Liver (tissue), 9 donors: ENCODE data around the gene GATA6. TPM values are rescaled to one million over a fixed set of nuclear protein-coding genes. Genes with fewer than 3 reads are reported as not detected.
A peak's percentile ranks its signal among the peaks of the same experiment; 100 is the strongest.

ENCODE experiments used
- DNase-seq: peaks from one replicate; pipeline ENCODE4 v3.0.0-alpha.2; 2017; ENCODE audit warnings: low spot score
- H3K27ac ChIP-seq, 2 donors: one replicate each; pipeline ENCODE4 v1.7.0; 2013; ENCODE audit warnings: inconsistent platforms in 2 of 2, low read length in 2 of 2, control low read depth in 1 of 2, low read depth in 1 of 2, mild to moderate bottlenecking in 1 of 2
- H3K27me3 ChIP-seq, 4 donors: one replicate each; pipeline versions ENCODE4 v1.6.1 to v1.7.0; 2013; ENCODE audit warnings: low read length in 3 of 4, inconsistent platforms in 1 of 4, mild to moderate bottlenecking in 1 of 4, moderate library complexity in 1 of 4; ENCODE audit not compliant: control insufficient read depth in 4 of 4, insufficient read depth in 4 of 4
- H3K36me3 ChIP-seq, 4 donors: one replicate each; pipeline versions ENCODE4 v1.6.1 to v1.7.0; 2013; ENCODE audit warnings: low read length in 3 of 4, mild to moderate bottlenecking in 3 of 4, low read depth in 1 of 4, moderate library complexity in 1 of 4; ENCODE audit not compliant: control insufficient read depth in 4 of 4, insufficient read depth in 3 of 4
- H3K4me1 ChIP-seq, 4 donors: one replicate each; pipeline versions ENCODE4 v1.6.1 to v1.7.0; 2013; ENCODE audit warnings: low read length in 3 of 4, mild to moderate bottlenecking in 3 of 4, moderate library complexity in 1 of 4; ENCODE audit not compliant: control insufficient read depth in 4 of 4, insufficient read depth in 4 of 4
- H3K4me3 ChIP-seq, 3 donors: one replicate each; pipeline versions ENCODE4 v1.6.1 to v1.7.0; 2013; ENCODE audit warnings: low read length in 3 of 3, control low read depth in 1 of 3, low read depth in 1 of 3, mild to moderate bottlenecking in 1 of 3
- H3K9ac ChIP-seq, 2 donors: one replicate each; pipeline ENCODE4 v1.7.0; 2013; ENCODE audit warnings: low read length in 2 of 2, mild to moderate bottlenecking in 2 of 2, moderate library complexity in 2 of 2, control low read depth in 1 of 2, low read depth in 1 of 2
- H3K9me3 ChIP-seq, 4 donors: one replicate each; pipeline versions ENCODE4 v1.6.1 to v1.7.0; 2013; ENCODE audit warnings: low read length in 3 of 4; ENCODE audit not compliant: control insufficient read depth in 4 of 4
- FOXA2 ChIP-seq: IDR thresholded peaks from 2 replicates; pipeline ENCODE4 v1.6.1; 2016; ENCODE audit warnings: antibody characterized with exemption
- GABPA ChIP-seq, 2 donors: IDR thresholded peaks in 1 of 2; conservative IDR thresholded peaks in 1 of 2; 2 replicates each; pipeline ENCODE4 v1.6.1; 2016; ENCODE audit warnings: antibody characterized with exemption in 2 of 2, mild to moderate bottlenecking in 1 of 2, moderate library complexity in 1 of 2
- HNF4G ChIP-seq: IDR thresholded peaks from 2 replicates; pipeline ENCODE4 v1.6.1; 2016; ENCODE audit warnings: antibody characterized with exemption
- JUND ChIP-seq, 2 donors: IDR thresholded peaks; 2 replicates each; pipeline ENCODE4 v1.6.1; 2016; ENCODE audit warnings: antibody characterized with exemption in 2 of 2
- NR2F2 ChIP-seq: IDR thresholded peaks from 2 replicates; pipeline ENCODE4 v1.6.1; 2016; ENCODE audit warnings: antibody characterized with exemption
- RAD21 ChIP-seq, 2 donors: IDR thresholded peaks; 2 replicates each; pipeline ENCODE4 v1.6.1; 2016; ENCODE audit warnings: antibody characterized with exemption in 2 of 2, mild to moderate bottlenecking in 2 of 2
- RXRA ChIP-seq, 2 donors: IDR thresholded peaks; 2 replicates each; pipeline ENCODE4 v1.6.1; 2017 to 2018; ENCODE audit warnings: antibody characterized with exemption in 2 of 2, mild to moderate bottlenecking in 1 of 2
- SP1 ChIP-seq: IDR thresholded peaks from 2 replicates; pipeline ENCODE4 v1.6.1; 2018; ENCODE audit warnings: antibody characterized with exemption, mild to moderate bottlenecking
- WGBS: extraction: QIAGEN DNeasy Blood & Tissue Kit; methylation state at CpG from one replicate; pipeline ENCODE4 v1.1.7; 2013; 5-methylcytosine and 5-hydroxymethylcytosine counted together
- polyA plus RNA-seq, 2 donors: library from polyadenylated mRNA; stranded (reverse) in 1 of 2; unstranded in 1 of 2; fragments of 200-250 nt in 1 of 2; fragments of >200 nt in 1 of 2; fragmentation: Nextera tagmentation in 1 of 2; extraction: Ambion mirVana in 1 of 2; gene quantifications; one replicate each; pipeline versions ENCODE4 v1.2.1 to v1.2.3, GENCODE V29; 2013 to 2015
- total RNA-seq, 2 donors: library from RNA; depleted of rRNA; stranded (reverse); fragments of >200 nt; gene quantifications; one replicate each; pipeline ENCODE4 v1.2.3, GENCODE V29; 2014
- TF ChIP-seq, protein P1 (sequence below): fragments of 150-350 bp; IDR thresholded peaks from 2 replicates; pipeline ENCODE4 v1.5.1; 2017; ENCODE audit warnings: improper control_type of control experiment, low read depth, low read length; ENCODE audit not compliant: missing input control
- TF ChIP-seq, protein P2 (sequence below): IDR thresholded peaks from 2 replicates; pipeline ENCODE4 v1.6.1; 2016; ENCODE audit warnings: antibody characterized with exemption
- TF ChIP-seq, protein P3 (sequence below): IDR thresholded peaks from 2 replicates; pipeline ENCODE4 v1.6.1; 2016; ENCODE audit warnings: antibody characterized with exemption
- TF ChIP-seq, protein P4 (sequence below): IDR thresholded peaks from 2 replicates; pipeline ENCODE4 v1.6.1; 2016; ENCODE audit warnings: antibody characterized with exemption, mild to moderate bottlenecking
- donor health status: healthy.
- donor health status: healthy.
- donor health status: healthy.
- donor health status: healthy.
- donor health status: healthy.

The GATA6 gene
- total and polyA plus RNA-seq, 4 donors, result 1.8 to 6.6 (median 4.9) TPM

DNA sequence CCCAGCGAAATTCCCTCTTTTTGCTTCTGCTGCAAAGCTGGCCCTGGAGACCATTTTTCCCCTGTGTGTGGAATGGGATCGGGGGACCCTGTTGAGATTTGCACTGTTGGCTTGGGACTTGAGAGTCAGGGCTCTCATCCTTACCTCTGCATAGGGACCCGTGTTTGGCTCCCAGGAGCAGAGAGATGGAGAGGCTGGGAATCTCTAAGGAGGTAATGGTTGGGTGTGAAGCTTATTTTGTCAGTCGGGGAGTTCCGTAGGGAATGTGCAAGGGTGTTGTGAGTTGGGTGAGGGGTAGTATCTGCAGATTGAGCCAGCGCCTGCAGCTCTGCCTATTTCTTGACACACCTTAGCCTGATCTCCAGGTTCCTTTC lies 4.5 kb downstream of the GATA6 start (continued):
- TF ChIP-seq, protein P1, sequence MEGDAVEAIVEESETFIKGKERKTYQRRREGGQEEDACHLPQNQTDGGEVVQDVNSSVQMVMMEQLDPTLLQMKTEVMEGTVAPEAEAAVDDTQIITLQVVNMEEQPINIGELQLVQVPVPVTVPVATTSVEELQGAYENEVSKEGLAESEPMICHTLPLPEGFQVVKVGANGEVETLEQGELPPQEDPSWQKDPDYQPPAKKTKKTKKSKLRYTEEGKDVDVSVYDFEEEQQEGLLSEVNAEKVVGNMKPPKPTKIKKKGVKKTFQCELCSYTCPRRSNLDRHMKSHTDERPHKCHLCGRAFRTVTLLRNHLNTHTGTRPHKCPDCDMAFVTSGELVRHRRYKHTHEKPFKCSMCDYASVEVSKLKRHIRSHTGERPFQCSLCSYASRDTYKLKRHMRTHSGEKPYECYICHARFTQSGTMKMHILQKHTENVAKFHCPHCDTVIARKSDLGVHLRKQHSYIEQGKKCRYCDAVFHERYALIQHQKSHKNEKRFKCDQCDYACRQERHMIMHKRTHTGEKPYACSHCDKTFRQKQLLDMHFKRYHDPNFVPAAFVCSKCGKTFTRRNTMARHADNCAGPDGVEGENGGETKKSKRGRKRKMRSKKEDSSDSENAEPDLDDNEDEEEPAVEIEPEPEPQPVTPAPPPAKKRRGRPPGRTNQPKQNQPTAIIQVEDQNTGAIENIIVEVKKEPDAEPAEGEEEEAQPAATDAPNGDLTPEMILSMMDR, result no peak
- TF ChIP-seq, protein P2, sequence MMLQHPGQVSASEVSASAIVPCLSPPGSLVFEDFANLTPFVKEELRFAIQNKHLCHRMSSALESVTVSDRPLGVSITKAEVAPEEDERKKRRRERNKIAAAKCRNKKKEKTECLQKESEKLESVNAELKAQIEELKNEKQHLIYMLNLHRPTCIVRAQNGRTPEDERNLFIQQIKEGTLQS, result no peak
- TF ChIP-seq, protein P3, sequence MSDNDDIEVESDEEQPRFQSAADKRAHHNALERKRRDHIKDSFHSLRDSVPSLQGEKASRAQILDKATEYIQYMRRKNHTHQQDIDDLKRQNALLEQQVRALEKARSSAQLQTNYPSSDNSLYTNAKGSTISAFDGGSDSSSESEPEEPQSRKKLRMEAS, result no peak
- no peak for TF ChIP-seq HNF4G

DNA sequence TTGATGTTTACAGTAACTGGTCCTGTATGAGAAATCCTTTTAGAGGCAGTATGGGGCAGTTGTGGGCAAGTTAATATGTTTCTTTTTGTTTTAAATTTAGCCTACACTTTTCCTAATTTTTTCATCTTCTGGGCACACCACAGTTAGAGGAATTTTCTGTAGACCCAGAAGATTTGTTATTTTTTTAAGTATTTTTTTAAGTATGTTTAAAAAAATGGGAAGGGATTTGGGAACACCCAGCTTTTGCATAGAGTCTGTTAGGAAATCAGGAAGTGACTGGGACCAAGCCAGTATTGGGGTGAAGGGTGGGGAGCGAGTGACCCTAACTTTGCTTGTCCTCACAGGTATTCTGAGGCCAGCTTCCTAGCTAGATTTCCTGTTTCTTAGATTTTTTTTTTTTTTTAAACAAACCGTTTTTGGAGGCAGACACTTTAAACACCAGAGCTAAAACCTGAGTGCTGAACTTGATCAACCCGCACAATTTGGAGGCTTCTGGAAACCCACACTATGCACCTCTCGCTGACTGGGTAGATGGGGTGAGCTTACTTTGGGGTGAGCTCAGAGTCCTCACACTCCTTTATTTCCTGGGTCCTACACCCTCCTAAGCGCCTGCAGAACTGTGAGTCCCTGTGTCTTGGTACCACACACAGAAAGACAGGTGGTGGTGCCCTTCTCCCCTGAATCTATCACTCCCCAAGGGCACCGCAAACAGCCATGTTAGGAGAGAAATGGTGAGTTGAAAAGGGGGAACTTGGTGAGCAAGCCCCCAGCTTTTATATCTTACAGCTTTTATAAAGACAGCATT lies 5.2 kb downstream of the GATA6 start:
- Histone ChIP-seq H3K9ac (peak overlapping the region in 1 of 2 donors; percentile 42), H3K9me3 (no peaks in the 10 kb centered on the region), H3K36me3 (peaks cover 0 to 15% (median 2%) of the 10 kb centered on the region in 4 donors), H3K27me3 (no peaks in the 10 kb centered on the region), H3K4me3 (peak overlapping the region in 1 of 3 donors; percentile 29), H3K27ac (peak overlapping the region; percentile 17 to 70), H3K4me1 (peaks cover 11 to 32% (median 22%) of the 10 kb centered on the region in 4 donors)
- WGBS, result 60% methylated on average over 6 of the region's 6 CpGs
- DNase-seq, result no peak
- TF ChIP-seq RAD21 (IDR thresholded peaks at IDR 0.05) (peak; percentile 23 to 37), JUND (IDR thresholded peaks at IDR 0.05) (no peak)

DNA sequence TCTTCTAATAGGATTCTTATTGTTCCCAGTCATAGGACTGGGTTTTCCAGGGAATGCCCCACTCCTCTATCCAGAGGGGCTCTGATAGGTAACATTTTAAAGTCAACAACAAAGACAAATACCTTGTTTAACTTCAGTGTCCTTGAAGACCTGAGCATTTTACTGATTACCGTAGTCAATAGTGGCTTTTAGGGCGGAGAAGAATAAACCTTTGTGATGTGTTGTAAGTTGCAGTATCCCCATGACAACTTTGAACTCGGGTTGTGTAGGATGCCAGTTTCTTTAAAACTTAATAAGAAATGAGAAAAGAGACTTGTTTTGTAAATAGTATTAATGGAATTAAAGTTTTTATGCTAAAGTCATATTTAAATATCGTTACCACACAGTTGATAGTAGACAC lies 6.0 kb downstream of the GATA6 start:
- Histone ChIP-seq H3K9ac (no peak overlapping the region), H3K9me3 (no peaks in the 10 kb centered on the region), H3K36me3 (peaks cover 0 to 16% (median 2%) of the 10 kb centered on the region in 4 donors), H3K4me1 (peaks cover 11 to 32% (median 20%) of the 10 kb centered on the region in 4 donors), H3K27ac (no peak overlapping the region), H3K27me3 (no peaks in the 10 kb centered on the region), H3K4me3 (peak overlapping the region in 1 of 3 donors; percentile 29)
- WGBS, result 47% methylated on average over 4 of the region's 4 CpGs
- no peak for DNase-seq
- TF ChIP-seq NR2F2 (no peak), SP1 (no peak), JUND (IDR thresholded peaks at IDR 0.05) (no peak), GABPA (IDR thresholded peaks at IDR 0.05 in 1 of 2, conservative IDR thresholded peaks at IDR 0.05 in 1 of 2) (no peak), RXRA (IDR thresholded peaks at IDR 0.05) (no peak), FOXA2 (no peak), RAD21 (IDR thresholded peaks at IDR 0.05) (no peak)
- TF ChIP-seq, protein P4, sequence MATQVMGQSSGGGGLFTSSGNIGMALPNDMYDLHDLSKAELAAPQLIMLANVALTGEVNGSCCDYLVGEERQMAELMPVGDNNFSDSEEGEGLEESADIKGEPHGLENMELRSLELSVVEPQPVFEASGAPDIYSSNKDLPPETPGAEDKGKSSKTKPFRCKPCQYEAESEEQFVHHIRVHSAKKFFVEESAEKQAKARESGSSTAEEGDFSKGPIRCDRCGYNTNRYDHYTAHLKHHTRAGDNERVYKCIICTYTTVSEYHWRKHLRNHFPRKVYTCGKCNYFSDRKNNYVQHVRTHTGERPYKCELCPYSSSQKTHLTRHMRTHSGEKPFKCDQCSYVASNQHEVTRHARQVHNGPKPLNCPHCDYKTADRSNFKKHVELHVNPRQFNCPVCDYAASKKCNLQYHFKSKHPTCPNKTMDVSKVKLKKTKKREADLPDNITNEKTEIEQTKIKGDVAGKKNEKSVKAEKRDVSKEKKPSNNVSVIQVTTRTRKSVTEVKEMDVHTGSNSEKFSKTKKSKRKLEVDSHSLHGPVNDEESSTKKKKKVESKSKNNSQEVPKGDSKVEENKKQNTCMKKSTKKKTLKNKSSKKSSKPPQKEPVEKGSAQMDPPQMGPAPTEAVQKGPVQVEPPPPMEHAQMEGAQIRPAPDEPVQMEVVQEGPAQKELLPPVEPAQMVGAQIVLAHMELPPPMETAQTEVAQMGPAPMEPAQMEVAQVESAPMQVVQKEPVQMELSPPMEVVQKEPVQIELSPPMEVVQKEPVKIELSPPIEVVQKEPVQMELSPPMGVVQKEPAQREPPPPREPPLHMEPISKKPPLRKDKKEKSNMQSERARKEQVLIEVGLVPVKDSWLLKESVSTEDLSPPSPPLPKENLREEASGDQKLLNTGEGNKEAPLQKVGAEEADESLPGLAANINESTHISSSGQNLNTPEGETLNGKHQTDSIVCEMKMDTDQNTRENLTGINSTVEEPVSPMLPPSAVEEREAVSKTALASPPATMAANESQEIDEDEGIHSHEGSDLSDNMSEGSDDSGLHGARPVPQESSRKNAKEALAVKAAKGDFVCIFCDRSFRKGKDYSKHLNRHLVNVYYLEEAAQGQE, result no peak
